ENCODE results near the gene MON1A.

The MON1A gene

DNA sequence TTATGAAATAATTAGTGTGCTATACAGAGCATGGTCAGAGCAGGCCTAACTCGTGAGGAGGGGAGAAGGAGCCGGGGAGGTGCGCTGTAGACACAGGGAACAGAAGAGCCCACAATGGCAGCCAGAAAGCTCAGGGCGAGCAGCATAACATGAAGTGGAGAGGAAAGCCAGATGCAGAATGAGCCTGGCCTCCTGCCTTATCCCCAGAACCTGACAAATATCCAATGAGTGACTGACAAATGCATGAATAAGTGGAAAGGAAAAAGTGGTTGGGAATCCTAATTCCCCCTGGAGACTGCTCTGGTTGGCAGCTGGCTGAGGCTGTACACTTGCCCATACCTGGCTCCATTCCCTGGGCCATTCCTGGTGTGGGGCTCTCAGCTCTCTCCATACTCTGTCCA, 16.7 kb downstream of the MON1A start:
- Histone ChIP-seq H3K4me1 (ENCODE audit: control insufficient read depth, low read length) (no peaks in the 10 kb centered on the region), H3K4me3 (ENCODE audit: low read length) (no peak overlapping the region), H3K9me3 (ENCODE audit: control insufficient read depth, insufficient read depth, low read length) (no peaks in the 10 kb centered on the region), H3K9me2 (replicated peaks; ENCODE audit: control insufficient read depth, low read length) (no peaks in the 10 kb centered on the region), H3K79me2 (ENCODE audit: control insufficient read depth, low read length) (peaks cover 11% of the 10 kb centered on the region), H3K27ac (ENCODE audit: low read depth, low read length) (no peak overlapping the region), H3K27me3 (ENCODE audit: control insufficient read depth, low read length) (no peaks in the 10 kb centered on the region), H3K36me3 (ENCODE audit: control insufficient read depth, low read length) (peaks cover 30% of the 10 kb centered on the region), H4K20me1 (ENCODE audit: control insufficient read depth, insufficient read depth, low read depth, low read length) (no peaks in the 10 kb centered on the region), H3F3A (ENCODE audit: control insufficient read depth, insufficient read depth) (no peaks in the 10 kb centered on the region), H3K4me2 (ENCODE audit: low read length) (no peak overlapping the region)
- TF ChIP-seq EZH2phosphoT487 (IDR thresholded peaks at IDR 0.05; ENCODE audit: borderline replicate concordance, low read length), result no peak
- no peak for TF ChIP-seq CTCF (IDR thresholded peaks at IDR 0.05; ENCODE audit: low read depth, low read length, poor library complexity, severe bottlenecking)

DNA sequence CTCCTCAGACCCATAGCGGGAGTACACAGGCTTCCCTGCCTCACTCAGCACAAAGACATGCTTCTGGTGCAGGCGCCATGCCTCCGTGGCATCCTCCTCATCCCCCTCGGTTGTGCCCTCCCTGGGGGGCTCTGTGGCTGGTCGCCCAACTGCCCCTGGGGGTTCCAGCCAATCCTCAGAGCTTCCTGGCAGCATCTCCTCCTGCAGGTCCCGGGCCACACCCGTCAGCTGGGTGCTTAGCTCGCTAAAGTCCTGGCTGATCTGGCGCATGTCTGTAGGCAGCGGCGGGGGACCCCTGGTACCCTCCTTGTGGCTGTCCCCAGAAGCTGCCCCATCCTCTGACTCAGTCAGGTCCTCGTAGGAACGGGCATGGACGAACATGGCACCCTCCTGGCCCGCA, 18.0 kb downstream of the MON1A start:
- Histone ChIP-seq H3F3A (ENCODE audit: control insufficient read depth, insufficient read depth) (no peaks in the 10 kb centered on the region), H3K79me2 (ENCODE audit: control insufficient read depth, low read length) (peaks cover 7% of the 10 kb centered on the region), H3K4me2 (ENCODE audit: low read length) (no peak overlapping the region), H3K9me3 (ENCODE audit: control insufficient read depth, insufficient read depth, low read length) (no peaks in the 10 kb centered on the region), H3K9me2 (replicated peaks; ENCODE audit: control insufficient read depth, low read length) (no peaks in the 10 kb centered on the region), H3K4me1 (ENCODE audit: control insufficient read depth, low read length) (peaks cover 3% of the 10 kb centered on the region), H3K27ac (ENCODE audit: low read depth, low read length) (no peak overlapping the region), H3K27me3 (ENCODE audit: control insufficient read depth, low read length) (no peaks in the 10 kb centered on the region), H3K36me3 (ENCODE audit: control insufficient read depth, low read length) (peaks cover 30% of the 10 kb centered on the region), H3K4me3 (ENCODE audit: low read length) (no peak overlapping the region), H4K20me1 (ENCODE audit: control insufficient read depth, insufficient read depth, low read depth, low read length) (no peaks in the 10 kb centered on the region)
- TF ChIP-seq EZH2phosphoT487 (IDR thresholded peaks at IDR 0.05; ENCODE audit: borderline replicate concordance, low read length) (no peak), CTCF (IDR thresholded peaks at IDR 0.05; ENCODE audit: low read depth, low read length, poor library complexity, severe bottlenecking) (no peak)

DNA sequence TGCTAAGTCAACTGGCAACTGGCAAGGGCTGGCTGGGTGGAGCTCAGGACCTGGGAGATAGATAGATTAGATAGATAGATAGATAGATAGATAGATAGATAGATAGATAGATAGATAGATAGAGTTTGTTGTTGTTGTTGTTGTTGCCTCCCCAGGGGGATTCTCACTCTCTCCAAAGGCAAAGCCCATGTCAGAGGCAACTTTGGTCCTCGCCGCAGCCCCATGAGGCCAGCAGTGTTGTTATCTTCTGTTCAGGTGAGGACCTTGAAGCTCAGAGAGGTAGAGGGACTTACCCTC, 18.5 kb downstream of the MON1A start:
- Histone ChIP-seq H3K36me3 (ENCODE audit: control insufficient read depth, low read length) (peaks cover 30% of the 10 kb centered on the region), H3F3A (ENCODE audit: control insufficient read depth, insufficient read depth) (no peaks in the 10 kb centered on the region), H3K4me3 (ENCODE audit: low read length) (no peak overlapping the region), H4K20me1 (ENCODE audit: control insufficient read depth, insufficient read depth, low read depth, low read length) (no peaks in the 10 kb centered on the region), H3K4me2 (ENCODE audit: low read length) (no peak overlapping the region), H3K9me3 (ENCODE audit: control insufficient read depth, insufficient read depth, low read length) (no peaks in the 10 kb centered on the region), H3K4me1 (ENCODE audit: control insufficient read depth, low read length) (peaks cover 9% of the 10 kb centered on the region), H3K27ac (ENCODE audit: low read depth, low read length) (no peak overlapping the region), H3K79me2 (ENCODE audit: control insufficient read depth, low read length) (peaks cover 6% of the 10 kb centered on the region; the same call in 1 of the 2 replicates), H3K27me3 (ENCODE audit: control insufficient read depth, low read length) (no peaks in the 10 kb centered on the region), H3K9me2 (replicated peaks; ENCODE audit: control insufficient read depth, low read length) (no peaks in the 10 kb centered on the region)
- TF ChIP-seq EZH2phosphoT487 (IDR thresholded peaks at IDR 0.05; ENCODE audit: borderline replicate concordance, low read length), result no peak

DNA sequence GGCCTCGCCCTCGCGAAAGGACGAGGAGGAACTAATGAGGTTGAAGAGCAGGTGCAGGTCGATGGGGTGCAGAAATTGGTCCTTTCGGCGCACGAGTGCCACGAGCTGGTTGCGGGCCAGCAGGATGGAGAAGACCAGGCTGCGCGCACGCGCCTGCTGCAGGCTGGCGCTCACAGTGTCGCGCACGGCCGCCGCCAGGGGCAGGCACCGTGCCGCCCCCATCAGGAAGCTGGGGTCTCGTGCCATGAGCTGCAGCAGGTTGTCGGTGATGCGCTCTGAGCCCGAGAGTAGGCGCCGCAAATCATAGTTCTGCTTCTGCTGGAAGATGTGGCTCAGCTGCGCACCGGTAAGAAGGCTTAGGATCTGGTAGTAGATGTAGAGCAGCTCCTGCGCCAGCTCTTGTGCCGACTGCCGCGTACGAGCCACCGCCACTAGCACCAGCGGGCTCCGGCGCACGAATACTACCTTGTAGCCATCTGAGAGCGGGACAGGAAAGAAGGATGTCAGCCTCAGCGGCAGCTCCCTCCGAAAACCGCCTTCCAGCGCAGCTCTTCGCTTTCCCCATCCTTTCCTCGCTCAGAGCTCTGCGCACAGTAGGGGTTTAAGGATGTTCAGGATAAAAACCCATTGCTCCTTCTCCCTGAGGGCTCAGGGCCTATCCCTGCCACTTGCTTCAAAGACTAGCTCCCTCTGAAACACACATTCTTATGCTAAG, 19.0 kb downstream of the MON1A start:
- Histone ChIP-seq H3K27me3 (ENCODE audit: control insufficient read depth, low read length) (no peaks in the 10 kb centered on the region), H3K27ac (ENCODE audit: low read depth, low read length) (no peak overlapping the region), H3K4me2 (ENCODE audit: low read length) (no peak overlapping the region), H3K4me3 (ENCODE audit: low read length) (no peak overlapping the region), H3K36me3 (ENCODE audit: control insufficient read depth, low read length) (peaks cover 30% of the 10 kb centered on the region), H3K9me3 (ENCODE audit: control insufficient read depth, insufficient read depth, low read length) (no peaks in the 10 kb centered on the region), H3K9me2 (replicated peaks; ENCODE audit: control insufficient read depth, low read length) (no peaks in the 10 kb centered on the region), H3K4me1 (ENCODE audit: control insufficient read depth, low read length) (peaks cover 14% of the 10 kb centered on the region), H3K79me2 (ENCODE audit: control insufficient read depth, low read length) (peaks cover 6% of the 10 kb centered on the region; the same call in 1 of the 2 replicates), H4K20me1 (ENCODE audit: control insufficient read depth, insufficient read depth, low read depth, low read length) (no peaks in the 10 kb centered on the region), H3F3A (ENCODE audit: control insufficient read depth, insufficient read depth) (no peaks in the 10 kb centered on the region)
- TF ChIP-seq EZH2phosphoT487 (IDR thresholded peaks at IDR 0.05; ENCODE audit: borderline replicate concordance, low read length) (no peak), CTCF (IDR thresholded peaks at IDR 0.05; ENCODE audit: low read depth, low read length, poor library complexity, severe bottlenecking) (no peak)
